GM12892 (cell line): Measurements from ENCODE around the gene TUNAR.

ENCODE experiments used
- POLR2A ChIP-seq: IDR thresholded peaks from 2 replicates; pipeline ENCODE4 v1.6.1; 2011; ENCODE audit warnings: low read depth, low read length, control low read depth
- POLR2AphosphoS5 ChIP-seq: IDR thresholded peaks from 2 replicates; pipeline ENCODE4 v1.6.1; 2011; ENCODE audit warnings: low read depth, low read length, control low read depth

DNA sequence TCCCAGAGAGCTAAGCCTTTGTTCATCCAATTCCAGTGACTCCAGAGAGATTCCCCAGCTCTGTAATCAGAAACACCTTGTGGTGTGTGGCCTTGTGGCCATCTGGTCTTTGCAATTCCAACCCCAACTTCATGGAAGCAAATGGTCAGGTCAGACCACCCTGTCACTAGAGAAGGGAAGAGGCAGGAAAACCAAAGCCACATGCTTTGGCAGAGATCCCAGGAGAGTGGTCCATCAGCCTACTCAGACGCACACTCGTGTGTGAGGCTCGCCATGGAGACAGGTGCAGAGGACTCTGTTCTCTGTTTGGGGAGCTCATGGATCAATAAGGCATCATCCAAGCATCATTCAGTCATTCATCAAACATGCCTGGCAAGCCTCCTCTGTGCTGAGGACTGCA lies 46.2 kb upstream of the TUNAR start:
- no peak for TF ChIP-seq POLR2A
- no peak for TF ChIP-seq POLR2AphosphoS5
